K562 (cell line): ENCODE measurements around the gene CAPRIN2. TPM values are rescaled to one million over a fixed set of nuclear protein-coding genes. Genes with fewer than 3 reads are reported as not detected.
A peak's percentile ranks its signal among the peaks of the same experiment; 100 is the strongest.

Experiments
- ATAC-seq: fragments of 200-7000 bp; cut with Tn5 transposase; 3 replicates; pipeline ENCODE4 v1.9.1; 2020; ENCODE audit warnings: moderate library complexity
- BruUV-seq: library from RNA; stranded (reverse); fragments of 400-500 nt; replicated peaks from 2 replicates; lab custom pipeline; 2021; lab: Mats Ljungman, UMichigan
- CTCF ChIA-PET: fragments of 300-600 bp; formaldehyde crosslinking; extraction: SDS; loops from one replicate; lab custom pipeline; 2021; ENCODE audit warnings: low intra/inter-chr PET ratio; lab: Yijun Ruan, JAX
- POLR2A ChIA-PET: fragments of 300-600, 350-650 bp; sonication (Branson Sonifier 250); formaldehyde crosslinking; extraction: SDS; loops from one replicate; lab custom pipeline; 2021; ENCODE audit warnings: antibody characterized with exemption, inconsistent platforms; lab: Yijun Ruan, JAX
- DNase-seq, 4 experiments: peaks; one replicate each; pipeline versions ENCODE4 v3.0.0 to v3.0.0-alpha.2; 2011 to 2018; ENCODE audit warnings: low spot score in 3 of 4, mixed read lengths in 3 of 4; ENCODE audit errors: extremely low read depth in 1 of 4
- FAIRE-seq: peaks from 2 replicates; lab custom pipeline; 2011; peaks lifted over from hg19 to GRCh38; lab: Jason Lieb, UNC
- H2AFZ ChIP-seq: 2 replicates; pipeline ENCODE4 v1.6.0; 2011; ENCODE audit warnings: low read depth, low read length, control low read depth, inconsistent platforms
- H3K27ac ChIP-seq: fragments of 200-600 bp; 3 replicates; pipeline ENCODE4 v1.8.0; 2011; ENCODE audit warnings: low read depth, mild to moderate bottlenecking, control low read depth, inconsistent platforms, low read length, moderate library complexity, mixed read lengths; ENCODE audit errors: extremely low read depth
- H3K27me3 ChIP-seq, 2 experiments: fragments of 300-600 bp in 1 of 2; 2 replicates in 1 of 2; 3 replicates in 1 of 2; pipeline versions ENCODE4 v1.6.0 to v1.8.0; 2011; ENCODE audit warnings: inconsistent platforms in 2 of 2, low read length in 2 of 2, mild to moderate bottlenecking in 1 of 2, mixed read lengths in 1 of 2, moderate library complexity in 1 of 2; ENCODE audit not compliant: control insufficient read depth in 2 of 2, insufficient read depth in 2 of 2
- H3K36me3 ChIP-seq: fragments of 300-600 bp; 3 replicates; pipeline ENCODE4 v1.8.0; 2011; ENCODE audit warnings: mild to moderate bottlenecking, low read length, inconsistent platforms; ENCODE audit not compliant: control insufficient read depth, insufficient read depth
- H3K4me1 ChIP-seq, 2 experiments: fragments of 200-600 bp in 1 of 2; replicated peaks in 1 of 2; 2 replicates in 1 of 2; 3 replicates in 1 of 2; pipeline versions ENCODE4 v1.5.1 to v1.8.0; 2011; ENCODE audit warnings: inconsistent platforms in 2 of 2, low read length in 2 of 2, mild to moderate bottlenecking in 1 of 2, mixed read lengths in 1 of 2, moderate library complexity in 1 of 2; ENCODE audit not compliant: control insufficient read depth in 2 of 2, insufficient read depth in 2 of 2
- H3K4me2 ChIP-seq: 2 replicates; pipeline ENCODE4 v1.6.1; 2011; ENCODE audit warnings: low read length, control low read depth, inconsistent platforms, mixed read lengths; ENCODE audit not compliant: insufficient read depth
- H3K4me3 ChIP-seq: fragments of 200-600 bp; sonication (generic), shearing (Covaris generic); 2 replicates; pipeline ENCODE4 v1.5.1; 2016; ENCODE audit warnings: control low read depth, inconsistent platforms
- H3K79me2 ChIP-seq: fragments of 200-600 bp; 3 replicates; pipeline ENCODE4 v1.8.0; 2011; ENCODE audit warnings: low read length, inconsistent platforms; ENCODE audit not compliant: control insufficient read depth, insufficient read depth
- H3K9ac ChIP-seq, 2 experiments: 2 replicates each; pipeline versions ENCODE4 v1.6.0 to v1.6.1; 2011; ENCODE audit warnings: low read depth in 2 of 2, low read length in 2 of 2, control low read depth in 1 of 2, inconsistent platforms in 1 of 2, mild to moderate bottlenecking in 1 of 2, mixed read lengths in 1 of 2; ENCODE audit not compliant: insufficient read depth in 1 of 2
- H3K9me1 ChIP-seq: one replicate; pipeline ENCODE4 v1.6.0; 2011; ENCODE audit warnings: inconsistent platforms, mild to moderate bottlenecking, low read length, moderate library complexity; ENCODE audit not compliant: control insufficient read depth, insufficient read depth
- H3K9me3 ChIP-seq: replicated peaks from 2 replicates; pipeline ENCODE4 v1.5.1; 2011; ENCODE audit warnings: low read depth, low read length, inconsistent platforms; ENCODE audit not compliant: control insufficient read depth, insufficient read depth
- H4K20me1 ChIP-seq: replicated peaks from 2 replicates; pipeline ENCODE4 v1.6.1; 2011; ENCODE audit warnings: low read length, inconsistent platforms, mixed read lengths; ENCODE audit not compliant: control insufficient read depth, insufficient read depth
- CHD1 ChIP-seq: fragments of 200-600 bp; sonication (generic); IDR thresholded peaks from one replicate; pipeline ENCODE4 v1.6.1; 2012; ENCODE audit warnings: mild to moderate bottlenecking, moderate library complexity, low read length, inconsistent platforms
- FOXJ2 ChIP-seq: fragments of 200-800 bp; sonication (Bioruptor generic); IDR thresholded peaks from 2 replicates; pipeline ENCODE4 v1.6.1; 2016; ENCODE audit warnings: missing genetic modification characterization, missing compliant biosample characterization
- FOXK2 ChIP-seq, 2 experiments: fragments of 450-650 bp; IDR thresholded peaks in 1 of 2; conservative IDR thresholded peaks in 1 of 2; 2 replicates each; pipeline ENCODE4 v1.6.1; 2016; ENCODE audit warnings: low read depth in 2 of 2, mild to moderate bottlenecking in 1 of 2
- HSF4 ChIP-seq: fragments of 250-450 bp; sonication (Bioruptor Pico); IDR thresholded peaks from 2 replicates; pipeline ENCODE4 v2.1.2; 2022; ENCODE audit warnings: mild to moderate bottlenecking, moderate library complexity, borderline replicate concordance
- JUND ChIP-seq, 2 experiments: IDR thresholded peaks; 2 replicates in 1 of 2; 3 replicates in 1 of 2; pipeline ENCODE4 v1.6.1; 2011; ENCODE audit warnings: borderline replicate concordance in 2 of 2, low read depth in 2 of 2, low read length in 2 of 2, improper control_type of control experiment in 1 of 2, missing biosample characterization in 1 of 2, missing genetic modification characterization in 1 of 2, missing genetic modification reagents in 1 of 2
- KAT7 ChIP-seq: sonication (generic); formaldehyde crosslinking; IDR thresholded peaks from 2 replicates; pipeline ENCODE4 v1.8.0; 2022; ENCODE audit warnings: missing genetic modification reagents, mild to moderate bottlenecking, borderline replicate concordance
- MBD2 ChIP-seq: sonication (generic); IDR thresholded peaks from 2 replicates; pipeline ENCODE4 v1.6.1; 2016; ENCODE audit warnings: low read depth, borderline replicate concordance
- POLR2H ChIP-seq: IDR thresholded peaks from 2 replicates; pipeline ENCODE4 v1.6.1; 2016; ENCODE audit warnings: missing genetic modification characterization, low read depth, mild to moderate bottlenecking, control low read depth, missing compliant biosample characterization, moderate library complexity
- RHOXF2B ChIP-seq: fragments of 250-450 bp; sonication (Bioruptor Pico); conservative IDR thresholded peaks from 2 replicates; pipeline ENCODE4 v1.5.1; 2021
- SP1 ChIP-seq: sonication (generic); formaldehyde crosslinking; IDR thresholded peaks from 2 replicates; pipeline ENCODE4 v1.8.1; 2022; ENCODE audit warnings: mild to moderate bottlenecking, missing genetic modification reagents
- TCF7L2 ChIP-seq: fragments of 150-350 bp; IDR thresholded peaks from 2 replicates; pipeline ENCODE4 v1.6.1; 2016; ENCODE audit warnings: low read depth, mild to moderate bottlenecking, low read length, moderate library complexity
- ZMIZ1 ChIP-seq, 2 experiments: fragments of 150-350 bp in 1 of 2; IDR thresholded peaks; 2 replicates each; pipeline ENCODE4 v1.6.1; 2012 to 2016; ENCODE audit warnings: low read depth in 2 of 2, low read length in 2 of 2, mild to moderate bottlenecking in 1 of 2, moderate library complexity in 1 of 2
- ZNF184 ChIP-seq: sonication (generic); formaldehyde crosslinking; IDR thresholded peaks from 2 replicates; pipeline ENCODE4 v1.5.0; 2020; ENCODE audit warnings: missing genetic modification reagents
- ZNF282 ChIP-seq: sonication (generic); formaldehyde crosslinking; IDR thresholded peaks from 2 replicates; pipeline ENCODE4 v1.8.1; 2023; ENCODE audit warnings: missing genetic modification reagents
- WGBS: fragments of 100-300 bp; shearing (Covaris generic); methylation state at CpG from one replicate; pipeline ENCODE4 v1.1.6; 2016; ENCODE audit warnings: low coverage, mixed read lengths; ENCODE audit not compliant: insufficient coverage; ENCODE audit errors: missing lambda C conversion rate; 5-methylcytosine and 5-hydroxymethylcytosine counted together
- in situ Hi-C: fragments of 300-500 bp; cut with MboI; formaldehyde crosslinking; loops from 4 replicates; pipeline ENCODE4 v1.15.0; 2018; ENCODE audit warnings: inconsistent platforms, mixed read lengths
- intact Hi-C: fragments of 100-400 bp; cut with micrococcal nuclease; formaldehyde crosslinking; loops from 2 replicates; pipeline ENCODE4 v1.14.2; 2022
- polyA plus RNA-seq, 8 experiments: library from polyadenylated mRNA; depleted of rRNA in 4 of 8; stranded (reverse) in 5 of 8; unstranded in 3 of 8; fragments of >200 nt; fragmentation: Nextera tagmentation in 2 of 8; fragmentation: Illumina TruSeq in 1 of 8; extraction: Ambion mirVana in 2 of 8; extraction: Trizol in 1 of 8; gene quantifications; 2 replicates each; pipeline versions ENCODE4 v1.2.1 to v1.2.3, GENCODE V29; 2011 to 2014; ENCODE audit warnings: inconsistent platforms in 1 of 8, missing spikeins in 1 of 8
- total RNA-seq, 7 experiments: library from RNA; depleted of rRNA in 6 of 7; stranded (reverse); fragments of >200 nt in 6 of 7; fragmentation: Illumina TruSeq in 2 of 7; extraction: Trizol in 2 of 7; gene quantifications; 2 replicates each; pipeline versions ENCODE4 v1.2.1 to v1.2.3, GENCODE V29; 2011 to 2021; ENCODE audit warnings: low replicate concordance in 1 of 7
- TF ChIP-seq, protein P1 (sequence below): fragments of 450-650 bp; conservative IDR thresholded peaks from 2 replicates; pipeline ENCODE4 v1.6.1; 2016; ENCODE audit warnings: missing genetic modification characterization, low read depth, mild to moderate bottlenecking, missing compliant biosample characterization, moderate library complexity

Gene CAPRIN2
- total and polyA plus RNA-seq, 9 of the 15 experiments (the other 6 are each of a cell fraction or from before 2014, with no cell fraction given), result 2.3 to 14.5 (median 8.9) TPM

GRCh38 chr12:30794591-30795409 is 40.0 kb upstream of the CAPRIN2 start (continued):
- no peak for TF ChIP-seq ZMIZ1 (IDR thresholded peaks at IDR 0.05; ENCODE audit: low read depth in 2 of 2, low read length in 2 of 2)
- TF ChIP-seq RHOXF2B (CRISPR knock-in tag), result no peak
- TF ChIP-seq JUND (IDR thresholded peaks at IDR 0.05; ENCODE audit: borderline replicate concordance, low read depth, low read length), result 0 out of 2 replicates have a peak, but pooled peaks have one; percentile 4
- TF ChIP-seq JUND (tag; IDR thresholded peaks at IDR 0.05; ENCODE audit: borderline replicate concordance, low read depth, low read length), result no peak

GRCh38 chr12:30794020-30794419 is 39.3 kb upstream of the CAPRIN2 start:
- FAIRE-seq, result no peak

More at GRCh38 chr12:30794020-30794419, 39.3 kb upstream of the CAPRIN2 start:
- ATAC-seq, result no peak
- BruUV-seq, result no TSS peak
- no peak for DNase-seq
- no peaks in the 10 kb centered on the region for H3K9me3 ChIP-seq
- no peak for TF ChIP-seq KAT7 (CRISPR knock-in tag)
- no peak for TF ChIP-seq TCF7L2
- TF ChIP-seq ZNF184 (CRISPR knock-in tag), result no peak
- TF ChIP-seq, protein P1, sequence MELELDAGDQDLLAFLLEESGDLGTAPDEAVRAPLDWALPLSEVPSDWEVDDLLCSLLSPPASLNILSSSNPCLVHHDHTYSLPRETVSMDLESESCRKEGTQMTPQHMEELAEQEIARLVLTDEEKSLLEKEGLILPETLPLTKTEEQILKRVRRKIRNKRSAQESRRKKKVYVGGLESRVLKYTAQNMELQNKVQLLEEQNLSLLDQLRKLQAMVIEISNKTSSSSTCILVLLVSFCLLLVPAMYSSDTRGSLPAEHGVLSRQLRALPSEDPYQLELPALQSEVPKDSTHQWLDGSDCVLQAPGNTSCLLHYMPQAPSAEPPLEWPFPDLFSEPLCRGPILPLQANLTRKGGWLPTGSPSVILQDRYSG, result no peak
- no peak for TF ChIP-seq SP1 (CRISPR knock-in tag)
- TF ChIP-seq MBD2, result no peak
- TF ChIP-seq CHD1, result no peak
- TF ChIP-seq HSF4 (CRISPR knock-in tag), result no peak
- no peak for TF ChIP-seq POLR2H
- no peak for TF ChIP-seq FOXJ2 (tag)
- no peak for TF ChIP-seq ZNF282 (CRISPR knock-in tag)
- TF ChIP-seq FOXK2 (conservative IDR thresholded peaks at IDR 0.05 in 1 of 2, IDR thresholded peaks at IDR 0.05 in 1 of 2; ENCODE audit: low read depth in 2 of 2), result no peak
- H3K4me3 ChIP-seq, result no peak overlapping the region
- CTCF ChIA-PET, result no interaction called here
- intact Hi-C loops (no loop called here), in situ Hi-C loops (no loop called here)
- POLR2A ChIA-PET, result no interaction called here
- H3K4me1 ChIP-seq, result peaks cover 0 to 13% of the 10 kb centered on the region in 2 experiments; a peak in 3 of 5 replicates
- no peaks in the 10 kb centered on the region for H3K9me1 ChIP-seq
- no peaks in the 10 kb centered on the region for H3K79me2 ChIP-seq
- no peak overlapping the region for H2AFZ ChIP-seq
- WGBS, result 55% methylated on average over 2 of the region's 3 CpGs
- no peak overlapping the region for H3K9ac ChIP-seq
- H3K27me3 ChIP-seq, result peaks cover 0 to 4% of the 10 kb centered on the region in 2 experiments; a peak in 2 of 5 replicates
- no peak overlapping the region for H3K4me2 ChIP-seq
- H4K20me1 ChIP-seq, result no peaks in the 10 kb centered on the region
- H3K27ac ChIP-seq, result no peak overlapping the region
- H3K36me3 ChIP-seq, result no peaks in the 10 kb centered on the region
